NCI-H2227 treated with DMSO at 0.1 percent for 48 hours (cell line): Measurements from ENCODE around the gene HAPLN3.

Experiments
- DNase-seq: peaks from one replicate; lab custom pipeline; 2025; lab: John Stamatoyannopoulos, UW

The HAPLN3 gene

GRCh38 chr15:88896333-88897033 lies 1.1 kb upstream of the HAPLN3 start:
- DNase-seq: no peak

DNA sequence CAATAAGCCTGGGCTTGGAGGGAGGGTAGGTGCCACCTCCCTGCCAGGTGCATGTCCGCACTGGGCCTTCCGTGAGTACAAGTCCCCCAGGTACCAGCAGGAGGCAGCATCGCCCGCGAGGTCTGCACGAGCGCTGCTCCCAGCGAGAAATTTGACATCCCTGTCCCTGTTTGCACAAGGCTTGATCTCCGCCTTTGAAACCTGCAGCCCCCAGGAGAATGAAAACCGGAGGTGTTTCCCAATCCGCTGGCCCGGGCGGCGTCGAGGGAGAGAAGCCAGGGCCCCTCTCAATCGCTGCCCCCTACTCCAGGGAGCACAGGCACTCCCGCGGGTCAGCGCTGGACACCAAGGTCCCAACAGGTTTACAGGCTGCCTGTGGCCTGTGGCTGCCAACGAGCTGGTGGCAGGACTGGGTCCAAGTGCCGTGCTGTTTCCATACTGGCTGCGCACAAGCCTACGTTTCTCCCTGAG lies 961 bp downstream of the HAPLN3 start:
- peak; percentile 27 for DNase-seq

DNA sequence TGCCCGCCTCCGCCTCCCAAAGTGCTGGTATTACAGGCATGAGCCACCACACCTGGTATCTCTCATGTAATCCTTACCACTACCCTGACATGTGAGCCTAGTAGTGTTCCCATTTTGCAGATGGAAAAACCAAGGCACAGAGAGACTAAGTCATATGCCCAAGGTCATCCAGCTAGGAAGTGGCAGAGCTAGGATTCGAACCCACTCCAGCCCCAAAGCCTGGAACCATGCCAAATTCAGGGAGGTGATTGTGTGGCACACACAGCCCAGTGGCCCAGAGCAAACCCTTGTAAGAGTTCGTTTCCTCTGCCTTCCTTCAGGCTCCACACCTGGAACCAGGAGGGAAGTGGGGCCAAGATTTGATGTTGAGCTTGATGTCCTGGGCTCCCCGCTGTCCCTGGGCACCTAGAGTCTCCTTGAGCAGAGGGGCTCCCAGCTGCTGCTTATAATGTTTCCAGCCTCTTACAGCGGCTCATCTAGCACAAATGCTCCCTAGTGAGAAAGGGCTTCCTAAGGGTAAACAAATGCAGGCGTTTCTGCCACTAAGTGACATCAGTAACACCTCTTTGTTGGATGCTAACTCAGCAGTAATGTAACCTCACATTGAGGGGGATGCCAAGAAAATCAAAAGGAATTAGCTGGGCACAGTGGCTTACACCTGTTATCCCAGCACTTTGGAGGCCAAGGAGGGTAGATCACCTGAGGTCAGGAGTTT lies 3.6 kb downstream of the HAPLN3 start:
- DNase-seq: no peak

GRCh38 chr15:88890495-88890894 lies 4.8 kb downstream of the HAPLN3 start:
- DNase-seq: no peak

- DNase-seq: no peak
Measured at GRCh38 chr15:88888719-88889118, 6.6 kb downstream of the HAPLN3 start.

DNA sequence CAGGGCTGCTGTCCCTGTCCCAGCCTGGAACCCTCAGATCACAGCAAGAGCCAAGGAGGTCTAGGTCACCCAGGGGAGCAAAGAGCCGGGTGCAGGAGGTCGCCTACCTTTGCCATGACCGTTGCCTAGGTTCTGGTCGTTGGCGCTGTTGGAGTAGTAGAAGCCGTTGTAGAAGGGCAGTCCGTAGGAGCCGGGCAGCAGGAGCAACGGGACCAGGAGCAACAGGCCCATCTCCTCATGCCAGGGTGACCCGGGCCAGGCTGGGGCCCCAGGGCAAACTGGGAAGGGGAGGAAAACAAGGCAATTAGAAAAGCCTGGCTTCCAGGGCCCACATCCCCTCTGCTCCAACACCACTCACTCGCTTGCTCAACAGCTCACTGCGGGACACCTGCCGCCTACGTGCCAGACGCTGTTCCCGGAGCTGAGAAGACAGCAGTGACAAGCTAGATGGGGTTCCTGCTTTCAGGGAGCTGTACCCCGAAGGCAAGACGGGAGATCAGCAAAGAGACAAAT lies 8.2 kb downstream of the HAPLN3 start:
- DNase-seq: no peak

DNA sequence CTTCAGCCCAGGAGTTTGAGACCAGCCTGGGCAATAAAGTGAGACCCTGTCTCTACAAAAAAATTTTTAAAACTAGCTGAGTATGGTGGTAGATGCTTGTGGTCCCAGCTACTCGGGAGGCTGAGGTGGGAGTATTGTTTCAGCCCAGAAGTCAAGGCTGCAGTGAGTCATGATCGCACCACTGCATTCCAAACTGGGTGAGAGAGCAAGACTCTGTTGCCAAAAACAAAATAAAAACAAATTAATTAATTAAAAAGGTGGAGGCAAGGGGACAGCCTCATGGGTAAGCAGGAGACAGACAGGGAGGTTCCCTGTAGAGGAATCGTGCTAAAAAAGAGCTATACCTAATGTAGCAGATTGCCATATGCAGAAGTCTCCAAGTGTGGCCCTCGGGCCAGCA lies 12.6 kb downstream of the HAPLN3 start:
- no peak for DNase-seq

- no peak for DNase-seq
Measured at GRCh38 chr15:88881775-88882174, 13.6 kb downstream of the HAPLN3 start.

- DNase-seq: no peak
Measured at GRCh38 chr15:88880944-88881740, 14.2 kb downstream of the HAPLN3 start.

- no peak for DNase-seq
Measured at GRCh38 chr15:88878720-88879184, 16.6 kb downstream of the HAPLN3 start.

DNA sequence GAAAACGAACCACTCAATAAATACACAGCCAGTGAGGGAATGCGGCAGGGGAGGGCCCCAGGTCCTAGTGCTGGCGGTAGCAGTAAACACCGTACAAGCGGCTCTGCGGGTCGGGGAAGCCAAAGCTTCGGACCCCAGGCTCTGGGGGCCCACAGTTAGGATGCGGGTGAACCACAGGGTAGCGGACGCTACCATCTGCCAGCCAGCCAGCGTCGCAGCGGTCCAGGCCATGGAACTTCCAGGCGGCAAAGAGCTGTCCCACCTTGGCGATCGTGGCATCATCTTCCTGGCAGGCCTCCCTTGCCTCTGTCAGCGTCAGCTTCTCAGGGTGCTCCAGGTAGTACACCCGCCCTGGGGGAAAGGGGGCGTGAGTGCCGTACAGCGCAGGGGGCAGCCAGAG lies 17.4 kb downstream of the HAPLN3 start:
- no peak for DNase-seq

DNA sequence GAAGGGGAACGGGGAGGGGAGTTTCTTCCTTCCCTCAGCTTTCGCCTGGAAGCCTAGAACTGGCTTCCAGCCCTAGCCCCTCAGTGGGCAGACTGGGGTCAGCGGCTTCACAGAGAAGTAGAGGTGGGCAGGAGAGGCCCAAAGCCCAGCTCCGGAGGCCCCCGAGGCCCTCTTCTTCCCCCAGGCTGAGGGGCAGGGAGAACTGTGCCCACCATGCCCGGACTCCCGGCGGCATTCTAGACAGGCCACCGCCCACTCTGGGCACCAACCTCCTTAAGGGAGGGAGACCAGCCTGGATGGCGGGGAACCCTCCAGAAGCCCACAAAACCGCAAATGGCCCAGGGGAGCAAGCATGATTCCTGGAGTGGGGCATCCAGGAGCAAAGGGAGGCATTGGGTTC lies 17.9 kb downstream of the HAPLN3 start:
- no peak for DNase-seq

GRCh38 chr15:88876573-88876972 lies 18.8 kb downstream of the HAPLN3 start:
- no peak for DNase-seq

GRCh38 chr15:88874684-88875083 lies 20.7 kb downstream of the HAPLN3 start:
- DNase-seq: no peak

GRCh38 chr15:88874275-88874674 lies 21.1 kb downstream of the HAPLN3 start:
- DNase-seq: no peak

DNA sequence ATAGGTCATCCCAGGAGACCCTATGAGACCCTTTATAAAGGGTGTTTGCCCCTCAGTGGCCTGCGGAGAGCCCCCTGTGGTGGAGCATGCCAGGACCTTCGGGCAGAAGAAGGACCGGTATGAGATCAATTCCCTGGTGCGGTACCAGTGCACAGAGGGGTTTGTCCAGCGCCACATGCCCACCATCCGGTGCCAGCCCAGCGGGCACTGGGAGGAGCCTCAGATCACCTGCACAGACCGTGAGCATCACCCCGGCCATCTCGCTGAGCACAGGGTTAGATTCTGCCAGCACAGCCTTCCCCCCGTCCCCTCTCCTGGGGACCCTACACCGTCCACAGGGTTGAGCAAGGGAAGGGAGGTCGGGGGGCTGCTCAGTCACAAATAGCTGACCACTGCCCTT lies 21.6 kb downstream of the HAPLN3 start:
- no peak for DNase-seq

DNA sequence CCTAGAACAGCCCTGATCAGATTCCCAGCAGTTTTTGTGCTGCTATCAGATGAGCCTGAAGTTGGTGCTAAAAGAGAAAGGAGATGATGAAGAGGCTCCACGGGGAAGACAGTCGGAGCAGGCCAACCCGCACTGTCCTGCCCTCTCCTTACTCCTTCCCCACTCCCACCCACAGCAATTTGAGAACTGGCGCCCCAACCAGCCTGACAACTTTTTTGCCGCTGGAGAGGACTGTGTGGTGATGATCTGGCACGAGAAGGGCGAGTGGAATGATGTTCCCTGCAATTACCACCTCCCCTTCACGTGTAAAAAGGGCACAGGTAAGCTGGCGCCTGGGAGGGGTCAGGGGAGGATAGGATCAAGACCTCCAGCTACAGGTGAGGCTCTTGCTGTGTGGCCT lies 22.6 kb downstream of the HAPLN3 start:
- DNase-seq: no peak

DNA sequence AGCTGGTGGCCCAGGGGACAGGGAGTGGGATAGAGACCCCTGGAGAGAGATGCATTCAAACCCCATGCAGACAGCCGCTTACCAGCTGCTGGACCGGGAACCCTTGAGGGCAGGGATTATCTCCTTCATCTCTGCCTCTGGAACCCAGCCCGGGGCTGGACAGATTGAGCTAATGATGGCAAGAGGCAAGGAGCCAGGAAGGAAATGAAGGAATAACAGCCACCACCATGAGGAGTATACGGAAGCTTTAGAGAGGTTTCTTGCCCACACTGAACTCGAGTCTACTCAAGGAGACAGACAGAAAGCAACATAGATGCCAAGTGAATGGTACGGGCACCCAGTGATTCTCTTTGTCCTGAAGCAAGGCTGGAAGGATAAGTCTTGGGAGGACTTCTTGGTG lies 23.2 kb downstream of the HAPLN3 start:
- no peak for DNase-seq

DNA sequence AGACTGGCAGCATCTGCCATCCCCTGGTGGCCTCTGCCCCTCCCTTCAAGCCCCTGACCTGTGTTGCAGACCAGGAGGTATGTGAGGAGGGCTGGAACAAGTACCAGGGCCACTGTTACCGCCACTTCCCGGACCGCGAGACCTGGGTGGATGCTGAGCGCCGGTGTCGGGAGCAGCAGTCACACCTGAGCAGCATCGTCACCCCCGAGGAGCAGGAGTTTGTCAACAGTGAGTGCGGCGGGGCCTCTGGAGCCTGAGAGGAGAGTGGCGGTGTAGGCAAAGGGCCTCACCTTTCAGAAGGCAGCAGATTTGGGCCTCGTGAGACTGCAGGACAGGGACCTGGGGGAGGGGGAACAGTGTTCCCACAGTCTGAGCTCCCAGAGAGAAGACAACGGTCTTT lies 24.0 kb downstream of the HAPLN3 start:
- no peak for DNase-seq

GRCh38 chr15:88866295-88866881 lies 29.0 kb downstream of the HAPLN3 start:
- DNase-seq: no peak

DNA sequence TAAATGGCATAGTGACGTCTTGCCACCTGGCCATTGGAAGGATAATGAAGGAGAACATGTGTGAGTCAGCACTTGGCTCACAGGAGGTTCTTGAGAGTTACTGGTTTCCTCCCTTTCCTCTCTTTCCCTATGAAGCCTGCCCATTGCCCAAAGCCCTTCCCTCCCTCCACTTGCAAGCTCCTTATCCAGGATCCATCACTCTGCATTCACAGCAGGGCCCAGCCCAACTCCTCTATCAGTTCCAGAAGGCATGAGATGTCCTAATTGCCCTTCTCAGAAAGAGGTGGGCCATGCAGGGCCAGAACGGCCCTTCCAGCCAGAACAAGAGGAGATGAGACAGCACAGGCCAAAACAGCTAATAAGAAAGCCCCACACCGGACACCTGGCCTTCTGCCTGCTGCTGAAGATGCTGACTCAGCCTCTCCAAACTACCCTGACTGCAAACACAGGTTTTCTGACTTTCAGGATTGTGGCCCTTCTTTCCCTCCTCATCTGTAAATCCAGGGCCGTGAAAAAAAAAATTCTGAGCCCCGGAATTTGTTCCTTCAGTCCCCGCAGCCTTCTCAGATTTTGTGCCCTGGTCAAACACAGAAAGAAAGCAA lies 29.7 kb downstream of the HAPLN3 start:
- DNase-seq: no peak
